Upper lobe of right lung (tissue), 1 donor: Measurements from ENCODE around the gene ZNHIT3. TPM values are rescaled to one million over a fixed set of nuclear protein-coding genes. Genes with fewer than 3 reads are reported as not detected.

ENCODE experiments used
- ATAC-seq: fragments of 200-7000 bp; cut with Tn5 transposase; one replicate; pipeline ENCODE4 v1.9.1; 2020; ENCODE audit warnings: mild to moderate bottlenecking, moderate library complexity
- DNase-seq: peaks from one replicate; pipeline ENCODE4 v3.0.0-alpha.2; 2020
- H3K27ac ChIP-seq: fragments of 200-600 bp; one replicate; pipeline ENCODE4 v1.8.0; 2022
- H3K27me3 ChIP-seq: fragments of 200-600 bp; one replicate; pipeline ENCODE4 v1.8.0; 2022; ENCODE audit warnings: mild to moderate bottlenecking
- H3K36me3 ChIP-seq: fragments of 200-600 bp; one replicate; pipeline ENCODE4 v1.8.0; 2022
- H3K4me1 ChIP-seq: fragments of 200-600 bp; one replicate; pipeline ENCODE4 v1.8.0; 2022
- H3K4me3 ChIP-seq: fragments of 200-600 bp; one replicate; pipeline ENCODE4 v1.8.0; 2022; ENCODE audit warnings: mild to moderate bottlenecking
- H3K9me3 ChIP-seq: fragments of 200-600 bp; one replicate; pipeline ENCODE4 v1.8.0; 2022
- intact Hi-C: fragments of 100-400 bp; cut with DNase I; formaldehyde crosslinking; loops from one replicate; pipeline ENCODE4 v1.11.0; 2022
- total RNA-seq: library from RNA; stranded (reverse); fragmentation: NEBNext Ultra II Directional; extraction: Animal tissue kit (Norgen Biotek cat#: 25700); gene quantifications from one replicate; pipeline ENCODE4 v1.2.1, GENCODE V29; 2021
- TF ChIP-seq, protein P1 (sequence below): fragments of 200-600 bp; IDR thresholded peaks from one replicate; pipeline ENCODE4 v1.8.0; 2022; ENCODE audit warnings: antibody characterized with exemption
- donor health status: DM: no; HTN: yes; CAD: no; lungs with severe emphysema.

ZNHIT3 gene
- total RNA-seq, 1 donor from 2014 or later = 29.0 TPM

DNA sequence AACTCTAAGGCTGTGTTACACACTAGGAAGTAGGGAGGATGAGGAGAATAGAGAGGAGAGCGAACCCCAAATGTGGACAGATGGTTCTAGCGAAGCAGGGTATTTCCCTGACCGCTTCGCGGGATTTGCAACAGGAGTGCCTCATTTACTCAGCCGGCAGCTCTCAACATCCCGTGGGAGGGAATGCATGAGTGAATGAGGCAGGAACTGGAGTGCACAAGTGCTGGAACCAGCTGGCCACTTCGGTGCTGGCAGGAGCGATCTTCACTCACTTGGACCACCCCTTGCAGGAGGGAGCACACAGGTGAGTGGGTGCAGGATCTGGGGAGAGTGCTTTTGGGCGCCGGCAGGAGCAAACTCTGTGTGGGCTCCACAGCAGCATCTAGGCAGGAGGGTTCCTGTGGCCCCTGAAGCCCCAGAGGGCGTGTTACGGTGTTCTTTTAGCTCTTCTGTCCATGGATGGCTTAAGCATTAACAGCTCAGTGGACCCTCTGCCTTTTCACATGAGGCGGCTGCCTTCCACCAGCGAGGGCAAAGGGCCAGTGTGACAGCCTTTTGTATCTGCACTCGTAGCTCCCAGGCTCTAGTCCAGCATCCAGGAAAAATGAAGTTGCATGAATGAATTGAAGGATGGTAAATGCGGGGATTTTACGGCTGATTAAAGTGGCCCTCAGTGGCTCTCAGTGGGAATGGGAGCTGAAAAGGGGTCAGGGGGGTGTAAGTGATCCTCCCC is 17.4 kb upstream of the ZNHIT3 start:
- ATAC-seq (no peak), DNase-seq (no peak)
- no peaks in the 10 kb centered on the region for H3K9me3 ChIP-seq
- TF ChIP-seq, protein P1, sequence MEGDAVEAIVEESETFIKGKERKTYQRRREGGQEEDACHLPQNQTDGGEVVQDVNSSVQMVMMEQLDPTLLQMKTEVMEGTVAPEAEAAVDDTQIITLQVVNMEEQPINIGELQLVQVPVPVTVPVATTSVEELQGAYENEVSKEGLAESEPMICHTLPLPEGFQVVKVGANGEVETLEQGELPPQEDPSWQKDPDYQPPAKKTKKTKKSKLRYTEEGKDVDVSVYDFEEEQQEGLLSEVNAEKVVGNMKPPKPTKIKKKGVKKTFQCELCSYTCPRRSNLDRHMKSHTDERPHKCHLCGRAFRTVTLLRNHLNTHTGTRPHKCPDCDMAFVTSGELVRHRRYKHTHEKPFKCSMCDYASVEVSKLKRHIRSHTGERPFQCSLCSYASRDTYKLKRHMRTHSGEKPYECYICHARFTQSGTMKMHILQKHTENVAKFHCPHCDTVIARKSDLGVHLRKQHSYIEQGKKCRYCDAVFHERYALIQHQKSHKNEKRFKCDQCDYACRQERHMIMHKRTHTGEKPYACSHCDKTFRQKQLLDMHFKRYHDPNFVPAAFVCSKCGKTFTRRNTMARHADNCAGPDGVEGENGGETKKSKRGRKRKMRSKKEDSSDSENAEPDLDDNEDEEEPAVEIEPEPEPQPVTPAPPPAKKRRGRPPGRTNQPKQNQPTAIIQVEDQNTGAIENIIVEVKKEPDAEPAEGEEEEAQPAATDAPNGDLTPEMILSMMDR = no peak
- H3K27me3 ChIP-seq = peaks cover 39% of the 10 kb centered on the region
- no peaks in the 10 kb centered on the region for H3K36me3 ChIP-seq
- no peak overlapping the region for H3K27ac ChIP-seq
- no peaks in the 10 kb centered on the region for H3K4me1 ChIP-seq
- intact Hi-C loops = no loop called here
- no peak overlapping the region for H3K4me3 ChIP-seq

DNA sequence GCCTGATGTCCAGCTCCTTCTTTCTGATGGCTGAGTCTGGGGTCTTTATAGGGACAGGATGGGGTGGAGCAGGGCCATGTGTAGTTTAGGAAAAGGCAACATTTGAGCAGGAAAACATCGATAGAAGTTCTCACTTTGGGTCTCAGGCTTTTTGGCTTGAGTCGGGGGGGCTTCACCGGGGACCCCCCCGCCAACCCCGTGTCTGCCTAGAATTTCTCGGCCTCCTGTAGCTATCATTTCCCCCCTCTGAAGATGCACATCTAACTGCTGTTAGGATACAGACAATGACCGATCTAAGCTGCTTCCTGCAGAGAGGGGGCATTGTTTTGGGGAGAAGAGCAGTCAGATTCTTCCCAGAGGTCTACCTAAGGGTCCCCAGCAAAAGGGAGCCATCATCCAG is 16.7 kb upstream of the ZNHIT3 start:
- no peaks in the 10 kb centered on the region for H3K36me3 ChIP-seq
- H3K9me3 ChIP-seq = no peaks in the 10 kb centered on the region
- ATAC-seq (no peak), DNase-seq (no peak)
- H3K27me3 ChIP-seq = peaks cover 33% of the 10 kb centered on the region
- no peak overlapping the region for H3K27ac ChIP-seq
- intact Hi-C loops = no loop called here
- TF ChIP-seq, protein P1 = no peak
- no peaks in the 10 kb centered on the region for H3K4me1 ChIP-seq
- no peak overlapping the region for H3K4me3 ChIP-seq

DNA sequence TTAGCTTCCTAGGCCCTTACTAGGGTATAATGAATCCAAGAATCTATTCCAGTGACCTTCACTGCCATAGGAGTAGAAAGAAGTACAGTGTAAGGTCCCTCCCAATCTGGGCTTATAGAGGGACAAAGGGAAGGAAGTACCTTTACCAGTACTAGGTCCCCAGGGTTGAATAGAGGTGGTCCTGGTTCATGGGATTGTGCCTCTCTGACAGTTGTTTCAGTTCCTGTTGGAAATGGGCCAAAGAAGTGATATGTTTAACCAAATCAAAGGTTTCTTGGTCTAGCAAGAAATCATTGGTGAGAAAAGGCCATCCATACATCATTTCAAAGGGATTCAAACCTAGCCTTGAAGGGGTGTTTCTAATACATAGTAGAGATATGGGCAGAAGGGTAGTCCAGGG is 16.0 kb upstream of the ZNHIT3 start:
- H3K4me3 ChIP-seq = no peak overlapping the region
- H3K9me3 ChIP-seq = no peaks in the 10 kb centered on the region
- peaks cover 25% of the 10 kb centered on the region for H3K27me3 ChIP-seq
- intact Hi-C loops = no loop called here
- DNase-seq (no peak), ATAC-seq (no peak)
- TF ChIP-seq, protein P1 = no peak
- H3K4me1 ChIP-seq = no peaks in the 10 kb centered on the region
- no peaks in the 10 kb centered on the region for H3K36me3 ChIP-seq
- no peak overlapping the region for H3K27ac ChIP-seq

DNA sequence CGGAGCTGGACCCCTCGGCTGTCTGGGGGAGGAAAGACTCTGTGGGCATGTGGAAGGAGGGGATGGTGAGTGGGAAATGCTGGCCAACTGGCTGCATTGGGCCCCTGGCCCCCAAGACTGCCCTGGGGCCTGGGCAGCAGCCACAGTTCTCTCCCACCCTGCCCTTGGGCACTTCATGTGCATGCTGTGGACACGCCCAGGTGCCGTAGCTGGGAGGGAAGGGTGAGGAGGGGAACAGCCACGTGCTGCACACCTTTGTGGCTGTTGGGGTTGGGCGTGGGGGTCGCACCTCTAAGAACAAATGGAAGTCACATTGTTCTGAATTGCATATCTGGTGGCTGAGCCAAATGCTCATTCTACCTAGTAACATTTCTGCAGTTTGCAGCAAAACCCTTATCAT is 11.9 kb upstream of the ZNHIT3 start:
- Histone ChIP-seq H3K27ac (no peak overlapping the region), H3K9me3 (no peaks in the 10 kb centered on the region), H3K4me3 (no peak overlapping the region), H3K36me3 (no peaks in the 10 kb centered on the region), H3K4me1 (no peaks in the 10 kb centered on the region), H3K27me3 (peaks cover 16% of the 10 kb centered on the region)
- TF ChIP-seq, protein P1 = no peak
- intact Hi-C loops = no loop called here
- DNase-seq (no peak), ATAC-seq (no peak)

DNA sequence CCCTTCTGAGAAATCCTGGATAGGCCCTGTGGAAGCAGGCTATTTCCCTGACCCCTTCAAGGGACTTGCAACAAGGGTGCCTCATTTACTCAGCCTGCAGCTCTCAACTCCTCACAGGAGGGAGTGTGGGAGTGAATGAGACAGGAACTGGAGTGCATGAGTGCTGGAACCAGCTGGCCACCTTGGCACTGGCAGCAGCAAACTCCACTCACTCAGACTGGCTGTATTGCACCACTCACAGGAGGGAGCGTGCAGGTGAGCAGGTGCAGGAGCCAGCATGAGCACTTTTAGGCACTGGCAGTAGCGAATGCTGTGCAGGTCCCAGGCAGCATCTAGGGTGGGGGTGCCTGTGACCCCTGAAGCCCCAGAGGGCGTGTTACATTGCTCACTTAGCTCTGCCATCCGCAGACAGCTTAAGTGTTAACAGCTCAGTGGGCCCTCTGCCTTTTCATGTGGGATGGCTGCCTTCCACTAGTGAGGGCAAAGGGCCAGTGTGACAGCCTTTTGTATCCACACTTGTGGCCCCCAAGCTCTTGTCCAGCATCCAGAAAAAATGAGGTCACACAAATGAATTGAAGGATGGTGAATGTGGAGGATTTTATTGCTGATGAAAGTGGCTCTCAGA is 11.0 kb upstream of the ZNHIT3 start:
- Histone ChIP-seq H3K27me3 (peaks cover 18% of the 10 kb centered on the region), H3K9me3 (no peaks in the 10 kb centered on the region), H3K4me3 (no peak overlapping the region), H3K27ac (no peak overlapping the region), H3K36me3 (no peaks in the 10 kb centered on the region), H3K4me1 (no peaks in the 10 kb centered on the region)
- TF ChIP-seq, protein P1 = no peak
- intact Hi-C loops = no loop called here
- DNase-seq = no peak
- peak; percentile 38 for ATAC-seq
